PFSK-1 (cell line): Measurements from ENCODE around the gene IFT52.

Source experiments
- FOXP2 ChIP-seq: optimal IDR thresholded peaks from 2 replicates; pipeline ENCODE3; 2011; ENCODE audit warnings: borderline replicate concordance, control low read depth, inconsistent platforms; ENCODE audit not compliant: insufficient read depth; ENCODE audit errors: extremely low read length, extremely low read depth
- POLR2AphosphoS5 ChIP-seq: IDR thresholded peaks from 2 replicates; pipeline ENCODE4 v1.6.1; 2012; ENCODE audit warnings: low read depth, mild to moderate bottlenecking, control low read depth, low read length, moderate library complexity
- SIN3A ChIP-seq: IDR thresholded peaks from 2 replicates; pipeline ENCODE4 v1.6.1; 2012; ENCODE audit warnings: mild to moderate bottlenecking, low read length, moderate library complexity, borderline replicate concordance; ENCODE audit not compliant: insufficient read depth
- TAF1 ChIP-seq: IDR thresholded peaks from 2 replicates; pipeline ENCODE4 v1.6.1; 2012; ENCODE audit warnings: low read length, control low read depth, borderline replicate concordance; ENCODE audit not compliant: insufficient read depth
- TF ChIP-seq, protein P1 (sequence below), 2 experiments: IDR thresholded peaks; 2 replicates each; pipeline versions ENCODE4 v1.6.1 to v1.8.0; 2011 to 2012; ENCODE audit warnings: low read depth in 2 of 2, low read length in 2 of 2, control low read depth in 1 of 2, inconsistent platforms in 1 of 2, mild to moderate bottlenecking in 1 of 2, moderate library complexity in 1 of 2; ENCODE audit not compliant: insufficient read depth in 1 of 2

Gene IFT52

DNA sequence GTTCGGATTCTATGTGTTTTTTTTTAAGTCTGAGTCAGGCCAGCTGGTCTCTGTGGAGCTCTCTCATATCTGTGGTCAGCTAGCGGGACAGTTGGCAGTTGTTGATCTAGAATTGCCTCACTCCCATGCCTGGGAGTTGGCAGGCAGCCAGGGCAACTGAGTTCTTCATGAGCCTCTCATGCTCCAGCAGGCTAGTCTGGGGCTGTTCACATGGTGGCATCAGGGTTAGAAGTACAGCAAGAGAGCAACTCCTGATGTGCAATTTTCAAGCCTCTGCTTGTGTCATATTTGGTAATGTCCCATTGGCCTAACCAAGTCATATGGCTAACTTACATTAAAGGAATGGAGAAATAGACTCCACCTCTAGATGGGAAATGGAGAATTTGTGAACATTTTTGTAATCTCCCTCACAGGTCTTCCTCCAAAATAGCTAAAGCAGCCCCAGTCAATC is 6.7 kb upstream of the IFT52 start:
- TF ChIP-seq FOXP2 (no peak), SIN3A (no peak), TAF1 (no peak), POLR2AphosphoS5 (no peak)
- TF ChIP-seq, protein P1, sequence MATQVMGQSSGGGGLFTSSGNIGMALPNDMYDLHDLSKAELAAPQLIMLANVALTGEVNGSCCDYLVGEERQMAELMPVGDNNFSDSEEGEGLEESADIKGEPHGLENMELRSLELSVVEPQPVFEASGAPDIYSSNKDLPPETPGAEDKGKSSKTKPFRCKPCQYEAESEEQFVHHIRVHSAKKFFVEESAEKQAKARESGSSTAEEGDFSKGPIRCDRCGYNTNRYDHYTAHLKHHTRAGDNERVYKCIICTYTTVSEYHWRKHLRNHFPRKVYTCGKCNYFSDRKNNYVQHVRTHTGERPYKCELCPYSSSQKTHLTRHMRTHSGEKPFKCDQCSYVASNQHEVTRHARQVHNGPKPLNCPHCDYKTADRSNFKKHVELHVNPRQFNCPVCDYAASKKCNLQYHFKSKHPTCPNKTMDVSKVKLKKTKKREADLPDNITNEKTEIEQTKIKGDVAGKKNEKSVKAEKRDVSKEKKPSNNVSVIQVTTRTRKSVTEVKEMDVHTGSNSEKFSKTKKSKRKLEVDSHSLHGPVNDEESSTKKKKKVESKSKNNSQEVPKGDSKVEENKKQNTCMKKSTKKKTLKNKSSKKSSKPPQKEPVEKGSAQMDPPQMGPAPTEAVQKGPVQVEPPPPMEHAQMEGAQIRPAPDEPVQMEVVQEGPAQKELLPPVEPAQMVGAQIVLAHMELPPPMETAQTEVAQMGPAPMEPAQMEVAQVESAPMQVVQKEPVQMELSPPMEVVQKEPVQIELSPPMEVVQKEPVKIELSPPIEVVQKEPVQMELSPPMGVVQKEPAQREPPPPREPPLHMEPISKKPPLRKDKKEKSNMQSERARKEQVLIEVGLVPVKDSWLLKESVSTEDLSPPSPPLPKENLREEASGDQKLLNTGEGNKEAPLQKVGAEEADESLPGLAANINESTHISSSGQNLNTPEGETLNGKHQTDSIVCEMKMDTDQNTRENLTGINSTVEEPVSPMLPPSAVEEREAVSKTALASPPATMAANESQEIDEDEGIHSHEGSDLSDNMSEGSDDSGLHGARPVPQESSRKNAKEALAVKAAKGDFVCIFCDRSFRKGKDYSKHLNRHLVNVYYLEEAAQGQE (IDR thresholded peaks at IDR 0.05; ENCODE audit: insufficient read depth in 1 of 2, low read depth in 2 of 2, low read length in 2 of 2) = no peak

- TF ChIP-seq, protein P1 (IDR thresholded peaks at IDR 0.05; ENCODE audit: insufficient read depth in 1 of 2, low read depth in 2 of 2, low read length in 2 of 2) = no peak
- TF ChIP-seq FOXP2 (no peak), SIN3A (no peak), POLR2AphosphoS5 (no peak), TAF1 (no peak)
Observed at GRCh38 chr20:43584448-43585136, 6.1 kb upstream of the IFT52 start.

DNA sequence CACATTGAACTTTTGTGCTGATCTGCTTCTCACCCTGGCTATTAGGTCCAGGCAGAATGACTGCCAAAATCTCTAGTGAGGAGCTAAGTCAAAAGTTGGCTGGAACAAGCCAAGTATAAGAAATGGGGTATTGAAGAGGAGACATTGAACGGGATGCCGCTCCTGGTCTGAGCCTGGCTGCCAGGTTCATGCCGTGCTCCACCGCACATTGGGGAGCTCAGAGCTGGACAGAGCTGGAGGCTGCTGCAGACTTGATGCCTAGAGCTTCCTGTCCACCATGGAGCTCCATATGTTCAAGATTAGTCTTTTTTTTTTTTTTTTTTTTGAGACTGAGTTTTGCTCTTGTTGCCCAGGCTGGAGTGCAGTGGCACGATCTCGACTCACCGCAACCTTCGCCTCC is 4.1 kb upstream of the IFT52 start:
- TF ChIP-seq, protein P1 (IDR thresholded peaks at IDR 0.05; ENCODE audit: insufficient read depth in 1 of 2, low read depth in 2 of 2, low read length in 2 of 2) = no peak
- TF ChIP-seq TAF1 = no peak

DNA sequence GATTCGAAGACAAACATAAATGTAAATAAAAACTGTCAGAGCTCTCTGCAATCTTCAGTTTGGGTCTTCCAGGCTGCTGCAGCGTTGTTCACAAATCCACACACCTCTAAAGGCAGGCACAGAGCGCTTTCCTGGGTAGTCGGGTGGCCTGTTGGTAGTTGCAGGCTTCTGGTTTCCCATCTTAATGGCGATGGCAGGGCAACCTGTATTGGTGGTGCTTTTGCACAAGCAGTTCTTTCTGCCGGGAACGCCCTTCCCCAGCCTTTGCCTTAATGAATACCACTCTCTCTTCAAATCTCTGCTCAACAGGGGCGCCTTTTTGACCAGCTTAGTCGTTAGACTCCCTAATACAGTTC is 723 bp upstream of the IFT52 start:
- TF ChIP-seq SIN3A (no peak), FOXP2 (no peak), TAF1 (no peak)
- TF ChIP-seq, protein P1 (IDR thresholded peaks at IDR 0.05; ENCODE audit: insufficient read depth in 1 of 2, low read depth in 2 of 2, low read length in 2 of 2) = no peak

DNA sequence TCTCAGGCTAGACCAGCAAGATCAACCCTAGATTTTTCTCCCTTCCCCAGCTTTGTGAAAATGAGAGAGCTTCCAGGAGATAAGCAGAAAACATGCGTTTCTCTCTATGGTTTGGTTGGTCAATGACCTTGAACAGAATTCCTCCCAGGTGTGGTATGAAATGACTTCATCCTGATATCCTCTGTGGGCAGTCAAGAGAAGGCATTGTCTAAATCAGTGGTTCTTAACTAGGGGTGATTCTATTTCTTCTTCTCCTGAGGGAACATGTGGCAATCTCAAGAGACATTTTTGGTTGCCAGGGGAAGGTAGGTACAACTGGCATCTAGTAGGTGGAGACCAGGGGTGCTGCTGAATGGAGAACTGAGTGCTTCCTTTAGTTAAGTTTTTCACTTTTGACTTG is 12.4 kb downstream of the IFT52 start:
- TF ChIP-seq, protein P1 (IDR thresholded peaks at IDR 0.05; ENCODE audit: insufficient read depth in 1 of 2, low read depth in 2 of 2, low read length in 2 of 2) = no peak
- no peak for TF ChIP-seq POLR2AphosphoS5
- no peak for TF ChIP-seq SIN3A
- no peak for TF ChIP-seq FOXP2
- TF ChIP-seq TAF1 = no peak
